SKM-1 treated with dmso at 0.1 percent for 144 hours (cell line): Measurements from ENCODE around the gene PIGU.
"Not testable (repeated sequence)": the region's sequence is repeated elsewhere in the genome, so short reads cannot be mapped to it uniquely, and the experiment has no call there.

Source experiments
- DNase-seq: peaks from one replicate; lab custom pipeline; 2025; ENCODE audit not compliant: unreplicated experiment; lab: John Stamatoyannopoulos, UW

PIGU gene

DNA sequence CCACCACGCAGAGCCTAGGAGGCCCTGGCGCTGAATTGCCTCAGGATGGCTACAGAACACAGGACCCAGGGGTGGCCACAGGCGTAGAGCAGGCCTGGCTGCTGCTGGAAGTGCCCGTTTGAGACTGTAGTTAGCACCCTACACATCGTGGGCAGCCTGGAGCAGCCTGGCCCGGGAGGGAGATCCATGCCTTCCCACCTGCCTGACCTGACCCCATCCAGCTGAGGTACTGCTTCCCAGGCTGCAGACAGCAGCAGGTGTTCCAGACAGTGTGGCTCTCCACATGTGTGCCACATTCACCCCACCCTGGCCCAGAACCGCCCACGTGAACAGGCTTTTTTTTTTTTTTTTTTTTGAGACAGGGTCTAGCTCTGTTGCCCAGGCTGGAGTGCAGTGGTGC lies 139.2 kb downstream of the PIGU start:
- no peak for DNase-seq

DNA sequence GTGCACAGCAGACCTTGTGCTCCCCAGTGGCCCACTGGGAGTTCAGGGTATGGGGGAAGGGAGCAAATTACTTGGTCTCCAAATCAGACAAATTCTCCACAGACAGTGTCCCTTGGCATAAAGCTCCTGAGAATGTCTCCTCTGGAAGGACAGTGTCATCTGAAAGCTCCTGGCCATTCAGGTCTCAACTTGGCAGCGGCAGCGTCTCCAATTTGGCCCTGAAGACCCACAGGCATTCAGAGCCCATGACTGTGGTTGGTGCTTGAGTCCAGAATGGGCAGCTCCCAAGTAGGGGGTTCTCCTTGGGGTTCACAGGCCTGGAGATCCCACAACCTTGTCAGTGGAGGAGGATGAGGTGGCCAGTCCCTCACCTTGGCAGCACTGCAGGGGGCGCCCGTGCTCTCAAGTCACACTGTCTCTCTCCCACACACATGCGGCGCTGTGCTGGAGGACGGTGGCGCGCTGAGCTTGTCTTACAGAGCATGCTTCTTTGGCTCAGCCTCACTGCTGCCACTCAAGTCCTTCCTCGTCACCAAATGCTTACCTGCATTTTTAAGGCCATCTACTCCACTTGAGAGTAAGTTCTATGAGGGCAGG lies 140.0 kb downstream of the PIGU start:
- DNase-seq = peak; percentile 39

- DNase-seq = no peak
Observed at GRCh38 chr20:34535857-34536256, 141.0 kb downstream of the PIGU start.

DNA sequence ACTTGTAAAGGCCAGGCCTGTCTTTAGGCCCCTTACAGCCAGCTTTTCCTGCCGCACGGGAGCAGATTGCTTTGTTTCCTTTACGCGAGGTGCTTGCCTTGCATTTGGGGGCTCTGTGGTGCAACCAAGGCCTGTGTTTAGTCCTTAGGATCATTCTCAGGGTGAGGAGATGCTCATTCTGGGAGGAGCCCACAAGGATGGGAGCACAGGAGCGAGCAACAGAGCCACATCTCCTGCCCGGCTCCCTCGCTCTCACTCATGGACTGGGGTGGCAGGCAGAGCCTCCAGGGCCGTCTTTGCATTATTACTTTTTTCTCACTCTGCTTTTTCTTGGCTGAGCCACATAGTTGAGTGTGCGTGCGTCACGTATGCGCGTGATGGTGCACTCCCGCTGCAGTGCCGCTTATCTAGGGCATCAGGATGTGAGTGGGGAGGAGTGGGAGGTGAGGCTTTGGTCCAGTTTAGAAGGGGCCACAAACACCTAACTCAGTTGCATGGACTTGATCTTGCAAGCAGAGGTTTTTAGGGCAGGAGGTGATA lies 141.5 kb downstream of the PIGU start:
- DNase-seq = no peak

DNA sequence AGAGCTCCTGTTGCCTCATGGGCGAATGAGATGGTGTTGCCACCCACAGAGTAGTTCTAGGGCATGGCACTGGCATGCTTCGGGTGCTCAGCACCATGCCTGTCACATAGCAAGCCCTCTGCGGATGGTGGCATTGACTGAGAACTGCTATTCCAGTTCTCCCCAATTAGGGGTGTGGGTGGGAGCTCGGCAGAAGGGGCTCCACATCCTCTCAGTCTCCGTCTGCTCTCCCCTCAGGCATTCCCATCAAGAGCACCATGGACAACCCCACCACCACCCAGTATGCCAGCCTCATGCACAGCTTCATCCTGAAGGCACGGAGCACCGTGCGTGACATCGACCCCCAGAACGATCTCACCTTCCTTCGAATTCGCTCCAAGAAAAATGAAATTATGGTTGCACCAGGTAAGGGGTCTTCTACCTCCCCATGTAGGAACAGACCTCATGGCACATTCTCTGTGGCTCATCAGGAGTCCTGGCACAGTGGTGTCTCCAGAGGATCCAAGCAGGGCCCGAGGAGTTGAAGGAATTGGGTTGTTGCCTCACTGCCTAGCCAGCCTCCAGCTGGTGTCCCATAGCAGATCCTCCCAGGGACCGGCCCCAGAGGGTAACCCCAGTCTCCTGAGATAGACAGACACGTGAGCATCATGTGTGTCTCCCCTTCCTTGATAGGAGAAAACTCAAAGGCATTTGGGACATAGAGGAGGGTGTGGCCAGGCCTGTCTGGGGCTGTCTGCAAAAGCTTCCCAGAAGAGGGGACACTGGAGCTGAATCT lies 142.3 kb downstream of the PIGU start:
- no peak for DNase-seq

DNA sequence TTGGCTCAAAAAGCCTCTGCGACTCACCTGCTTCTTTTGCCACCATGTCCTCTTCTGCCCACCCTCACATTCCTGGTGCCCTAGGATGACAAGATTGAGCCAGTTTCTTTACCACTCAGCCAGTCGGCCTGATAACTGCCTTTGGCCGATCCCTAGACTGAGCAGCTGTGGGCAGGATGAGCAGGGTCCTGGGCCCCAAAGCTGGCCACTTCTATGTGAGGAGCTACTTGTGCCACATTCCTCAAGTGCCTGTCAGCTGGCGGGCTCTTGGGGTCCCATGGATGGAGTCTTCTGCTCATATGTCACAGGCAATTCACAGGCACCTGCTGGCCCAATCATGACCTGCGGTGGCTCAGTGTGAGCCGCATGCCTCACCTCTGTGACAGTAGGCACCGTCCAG lies 144.1 kb downstream of the PIGU start:
- DNase-seq = no peak

DNA sequence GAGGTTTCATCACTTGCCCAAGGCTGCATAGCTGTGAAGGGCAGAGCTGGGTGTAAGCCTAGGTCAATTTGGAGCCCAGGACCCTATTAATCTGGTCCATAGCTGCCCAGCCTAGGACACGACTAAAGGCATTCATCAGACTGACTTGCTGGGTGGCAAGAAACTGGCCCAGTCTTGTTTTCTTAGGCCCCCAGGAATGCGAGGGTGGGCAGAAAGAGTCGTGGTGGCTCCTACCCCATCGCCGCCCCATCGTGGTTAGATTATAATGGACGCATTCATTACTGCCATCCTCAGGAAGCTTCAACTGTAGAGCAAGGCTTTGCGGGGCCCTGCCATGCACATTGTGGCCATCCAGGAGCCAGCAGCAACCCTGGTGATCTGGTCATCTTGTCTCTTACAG lies 144.6 kb downstream of the PIGU start:
- DNase-seq = no peak

DNA sequence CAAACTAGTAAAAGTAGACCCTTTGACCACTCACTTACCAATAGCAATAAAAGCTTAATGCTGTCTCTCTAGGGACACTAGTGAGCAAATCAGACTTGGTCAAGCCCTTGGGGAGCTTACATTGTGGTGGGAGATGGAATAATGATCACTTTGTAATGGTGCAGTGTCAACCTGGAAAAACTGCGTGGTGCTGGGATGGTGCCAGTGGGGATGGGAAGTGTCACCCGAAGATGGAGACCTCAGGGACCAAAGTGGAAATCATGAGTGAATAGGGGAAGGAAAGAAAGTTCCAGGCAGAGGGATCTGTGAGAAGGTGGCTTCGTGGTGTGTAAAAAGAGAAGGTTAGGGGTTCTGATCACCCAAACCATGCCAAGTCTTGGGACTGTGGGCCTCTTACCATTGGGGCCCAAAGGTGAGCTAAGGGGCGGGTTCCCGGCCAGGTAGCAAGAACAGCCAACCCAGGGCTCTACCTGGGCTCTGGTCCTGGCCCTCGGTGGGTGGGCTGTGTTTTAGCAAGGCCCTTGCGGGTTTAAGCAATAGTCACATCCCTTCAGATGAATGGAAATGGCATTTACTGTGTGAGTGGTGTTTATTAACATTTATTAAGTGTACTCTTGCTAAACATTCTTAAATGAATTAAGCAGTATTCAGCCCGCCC lies 145.2 kb downstream of the PIGU start:
- no peak for DNase-seq

- no peak for DNase-seq
Observed at GRCh38 chr20:34530342-34530741, 146.6 kb downstream of the PIGU start.

- no peak for DNase-seq
Observed at GRCh38 chr20:34529742-34530141, 147.2 kb downstream of the PIGU start.

GRCh38 chr20:34528921-34529297 lies 148.0 kb downstream of the PIGU start:
- DNase-seq = no peak

- DNase-seq = no peak
Observed at GRCh38 chr20:34527016-34527415, 149.9 kb downstream of the PIGU start.

- no peak for DNase-seq
Observed at GRCh38 chr20:34526466-34526865, 150.4 kb downstream of the PIGU start.

DNA sequence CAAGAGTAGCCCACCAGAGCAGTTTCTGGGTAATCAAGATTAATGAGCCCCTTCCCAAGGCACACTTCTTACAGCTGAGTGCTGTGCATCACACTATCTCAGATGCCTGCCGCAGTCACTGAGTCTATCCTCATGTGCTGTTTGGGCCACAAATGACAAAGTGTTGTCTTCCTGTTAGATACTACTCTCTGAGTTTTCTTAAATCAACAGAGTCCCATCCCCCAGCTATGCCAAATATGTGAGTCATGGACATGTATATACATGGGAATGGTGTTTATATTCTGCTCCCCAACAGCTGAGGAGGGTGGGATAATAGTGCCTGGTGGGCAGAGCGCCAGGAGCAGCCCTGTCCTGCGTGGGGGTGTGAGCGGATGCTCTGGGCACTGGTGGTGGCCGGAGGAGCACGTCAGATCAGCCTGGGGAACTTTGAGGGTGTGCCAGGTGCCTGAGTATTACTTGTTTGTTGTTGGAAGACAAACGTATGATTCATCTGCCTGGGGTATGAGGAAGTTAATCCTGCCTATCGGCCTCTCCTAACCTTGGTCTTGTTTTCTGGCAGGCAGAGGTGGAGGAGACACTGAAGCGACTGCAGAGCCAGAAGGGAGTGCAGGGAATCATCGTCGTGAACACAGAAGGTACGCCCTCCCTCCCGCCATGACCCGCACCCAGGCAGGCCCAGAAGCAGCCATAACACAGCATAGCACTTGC lies 151.0 kb downstream of the PIGU start:
- no peak for DNase-seq

GRCh38 chr20:34525342-34525708 lies 151.6 kb downstream of the PIGU start:
- DNase-seq = no peak

DNA sequence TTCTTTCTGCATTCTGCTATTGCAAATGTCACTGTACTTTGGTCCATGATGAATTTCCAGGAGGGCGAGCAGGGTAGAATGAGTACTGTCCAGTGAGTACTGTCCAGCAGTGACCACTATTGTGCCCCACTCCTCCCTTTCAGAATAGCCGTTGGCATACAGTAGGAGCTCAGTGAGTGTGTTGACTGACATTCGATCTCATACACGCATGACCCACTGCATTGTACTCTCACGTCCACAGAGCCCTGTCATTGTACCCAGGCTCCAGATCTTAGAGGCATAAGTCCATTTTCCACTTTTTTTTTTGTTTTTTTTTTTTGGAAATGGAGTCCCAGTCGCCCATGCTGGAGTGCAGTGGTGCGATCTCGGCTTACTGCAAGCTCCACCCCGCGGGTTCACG lies 152.5 kb downstream of the PIGU start:
- DNase-seq = no peak

DNA sequence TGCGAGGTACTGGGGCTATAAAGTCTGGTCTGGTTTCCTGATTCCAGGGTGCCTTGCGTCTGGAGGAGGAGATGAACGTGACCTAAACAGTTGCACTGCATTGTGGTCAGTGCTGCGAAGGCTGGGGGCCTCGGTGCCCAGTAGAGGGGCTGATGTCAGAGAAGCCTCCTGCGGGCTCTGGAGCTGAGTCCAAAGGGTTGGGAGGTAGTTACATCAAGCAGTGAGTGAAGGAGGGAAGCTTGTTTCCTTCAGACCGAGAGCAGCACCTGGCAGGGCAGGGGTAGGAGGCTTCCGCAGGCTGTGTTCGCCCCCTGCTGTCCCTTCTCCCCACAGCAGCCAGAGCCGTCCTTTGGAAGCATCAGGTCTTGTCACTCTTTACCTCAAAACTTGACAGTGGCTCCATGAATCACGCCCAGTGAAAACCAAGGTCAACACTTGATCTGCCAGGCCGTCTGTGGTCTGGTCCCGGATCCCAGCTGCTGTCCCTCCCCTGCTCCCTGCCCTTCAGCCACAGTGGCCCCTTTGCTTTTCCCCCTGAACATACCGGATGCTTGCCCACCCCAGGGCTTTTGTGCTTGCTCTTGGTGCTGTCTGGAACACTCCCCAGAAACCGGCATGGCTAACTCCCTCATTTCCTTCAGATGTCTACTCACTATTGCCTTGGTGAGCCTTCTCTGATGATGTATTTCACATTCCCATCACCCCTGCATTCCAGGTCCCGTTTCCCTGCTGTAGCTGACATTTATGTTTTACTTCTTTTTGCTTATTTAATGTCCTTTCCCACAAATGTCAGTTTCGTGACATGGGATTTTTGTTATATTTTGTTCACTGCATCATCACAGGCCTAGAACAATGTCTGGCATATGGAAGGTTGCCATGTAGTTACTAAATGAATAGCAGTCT lies 153.7 kb downstream of the PIGU start:
- DNase-seq = peak; percentile 29

DNA sequence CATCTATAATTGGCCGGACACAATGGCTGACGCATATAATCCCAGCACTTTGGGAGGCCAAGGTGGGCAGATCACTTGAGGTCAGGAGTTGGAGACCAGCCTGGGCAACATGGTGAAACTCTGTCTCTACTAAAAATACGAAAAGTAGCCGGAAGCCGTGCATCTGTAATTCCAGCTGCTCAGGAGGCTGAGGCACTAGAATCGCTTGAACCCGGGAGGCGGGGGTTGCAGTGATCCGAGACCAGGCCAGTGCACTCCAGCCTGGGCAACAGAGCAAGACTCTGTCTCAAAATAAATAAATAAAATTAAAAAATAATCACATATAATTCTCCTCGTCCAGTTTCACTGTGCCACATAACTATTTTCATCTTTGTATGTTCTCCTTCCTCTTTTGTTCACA lies 157.1 kb downstream of the PIGU start:
- not testable (repeated sequence) for DNase-seq

DNA sequence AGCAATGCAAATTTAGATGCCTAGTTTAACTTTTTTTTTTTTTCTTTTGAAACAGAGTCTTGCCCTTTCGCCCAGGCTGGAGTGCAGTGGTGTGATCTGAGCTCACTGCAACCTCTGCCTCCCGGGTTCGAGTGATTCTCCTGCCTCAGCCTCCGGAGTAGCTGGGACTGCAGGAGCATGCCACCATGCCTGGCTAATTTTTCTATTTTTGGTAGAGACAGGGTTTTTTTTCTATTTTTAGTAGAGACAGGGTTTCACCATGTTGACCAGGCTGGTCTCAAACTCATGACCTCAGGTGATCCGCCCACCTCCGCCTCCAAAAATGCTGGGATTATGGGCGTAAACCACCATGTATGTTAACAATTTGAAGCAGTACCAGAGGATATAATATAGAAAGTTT lies 158.0 kb downstream of the PIGU start:
- not testable (repeated sequence) for DNase-seq

DNA sequence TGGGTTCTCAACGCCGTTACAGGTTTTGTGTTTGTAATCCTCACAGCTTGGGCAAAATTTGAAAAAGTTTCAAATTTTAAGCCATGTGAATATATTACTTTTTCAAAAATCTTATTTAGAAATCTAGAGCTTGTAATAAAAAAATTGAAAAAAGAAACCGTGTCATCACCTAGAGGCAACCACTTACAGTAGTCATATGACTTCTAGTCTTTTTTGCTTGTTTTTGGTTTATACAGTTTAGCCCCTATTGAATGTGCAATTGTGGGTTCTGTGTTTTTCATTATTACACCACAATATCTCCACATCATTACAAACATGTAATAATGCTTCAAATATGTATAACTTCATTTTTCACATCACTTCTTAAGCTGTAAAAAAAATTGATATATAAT lies 159.8 kb downstream of the PIGU start:
- no peak for DNase-seq
